Astrocyte (in vitro differentiated cells and primary cell): ENCODE measurements around the gene RXFP2. TPM values are rescaled to one million over a fixed set of nuclear protein-coding genes. Genes with fewer than 3 reads are reported as not detected.

Source experiments
- DNase-seq: peaks from one replicate; pipeline ENCODE4 v3.0.0-alpha.2; 2010; ENCODE audit warnings: low read depth
- FAIRE-seq: peaks from 2 replicates; lab custom pipeline; 2011; peaks lifted over from hg19 to GRCh38; lab: Jason Lieb, UNC
- H2AFZ ChIP-seq: 2 replicates; pipeline ENCODE4 v1.6.0; 2012; ENCODE audit warnings: low read depth, low read length, inconsistent platforms
- H3K27ac ChIP-seq: 2 replicates; pipeline ENCODE4 v1.5.1; 2011; ENCODE audit warnings: low read depth, low read length, inconsistent platforms
- H3K27me3 ChIP-seq: 2 replicates; pipeline ENCODE4 v1.6.0; 2011; ENCODE audit warnings: low read length, inconsistent platforms; ENCODE audit not compliant: insufficient read depth
- H3K36me3 ChIP-seq: 2 replicates; pipeline ENCODE4 v1.5.1; 2011; ENCODE audit warnings: low read length, inconsistent platforms; ENCODE audit not compliant: insufficient read depth
- H3K4me1 ChIP-seq: 2 replicates; pipeline ENCODE4 v1.5.1; 2011; ENCODE audit warnings: low read length, inconsistent platforms; ENCODE audit not compliant: insufficient read depth
- H3K4me2 ChIP-seq: 2 replicates; pipeline ENCODE4 v1.6.0; 2012; ENCODE audit warnings: low read length, inconsistent platforms
- H3K4me3 ChIP-seq: 2 replicates; pipeline ENCODE4 v1.5.1; 2011; ENCODE audit warnings: low read depth, mild to moderate bottlenecking, low read length, inconsistent platforms; ENCODE audit not compliant: insufficient read depth
- H3K79me2 ChIP-seq: 2 replicates; pipeline ENCODE4 v1.6.0; 2012; ENCODE audit warnings: mild to moderate bottlenecking, low read length, inconsistent platforms; ENCODE audit not compliant: insufficient read depth
- H3K9ac ChIP-seq: 2 replicates; pipeline ENCODE4 v1.6.0; 2012; ENCODE audit warnings: mild to moderate bottlenecking, low read length, inconsistent platforms
- H3K9me3 ChIP-seq: 2 replicates; pipeline ENCODE4 v1.5.1; 2012; ENCODE audit warnings: low read depth, mild to moderate bottlenecking, low read length, inconsistent platforms; ENCODE audit not compliant: insufficient read depth
- H4K20me1 ChIP-seq: 2 replicates; pipeline ENCODE4 v1.6.0; 2012; ENCODE audit warnings: low read length, inconsistent platforms; ENCODE audit not compliant: insufficient read depth
- H3K27ac Mint-ChIP-seq: one replicate; pipeline ENCODE4 v1.8.0; 2021; ENCODE audit warnings: mild to moderate bottlenecking, mixed read lengths; ENCODE audit not compliant: unreplicated experiment
- H3K27me3 Mint-ChIP-seq: one replicate; pipeline ENCODE4 v1.8.0; 2021; ENCODE audit warnings: low read depth, mixed read lengths; ENCODE audit not compliant: unreplicated experiment
- H3K36me3 Mint-ChIP-seq: one replicate; pipeline ENCODE4 v1.8.0; 2021; ENCODE audit warnings: low read depth, mixed read lengths; ENCODE audit not compliant: unreplicated experiment
- H3K4me1 Mint-ChIP-seq: one replicate; pipeline ENCODE4 v1.8.0; 2021; ENCODE audit warnings: low read depth, mixed read lengths; ENCODE audit not compliant: unreplicated experiment
- H3K4me3 Mint-ChIP-seq: one replicate; pipeline ENCODE4 v1.8.0; 2021; ENCODE audit warnings: mild to moderate bottlenecking, moderate library complexity, mixed read lengths; ENCODE audit not compliant: unreplicated experiment
- H3K9me3 Mint-ChIP-seq: one replicate; pipeline ENCODE4 v1.8.0; 2021; ENCODE audit warnings: mild to moderate bottlenecking, mixed read lengths; ENCODE audit not compliant: unreplicated experiment
- CTCF ChIP-seq: IDR thresholded peaks from 2 replicates; pipeline ENCODE4 v1.5.1; 2011; ENCODE audit warnings: low read depth, mild to moderate bottlenecking, inconsistent platforms, low read length, moderate library complexity; ENCODE audit not compliant: insufficient read depth
- EZH2 ChIP-seq: IDR thresholded peaks from 2 replicates; pipeline ENCODE4 v1.6.1; 2012; ENCODE audit warnings: mild to moderate bottlenecking, low read length, inconsistent platforms; ENCODE audit not compliant: insufficient read depth
- total RNA-seq: library from RNA; stranded (reverse); gene quantifications from 2 replicates; pipeline ENCODE4 v1.2.1, GENCODE V29; 2021

Gene RXFP2
- total RNA-seq, 1 donor from 2014 or later = not detected

DNA sequence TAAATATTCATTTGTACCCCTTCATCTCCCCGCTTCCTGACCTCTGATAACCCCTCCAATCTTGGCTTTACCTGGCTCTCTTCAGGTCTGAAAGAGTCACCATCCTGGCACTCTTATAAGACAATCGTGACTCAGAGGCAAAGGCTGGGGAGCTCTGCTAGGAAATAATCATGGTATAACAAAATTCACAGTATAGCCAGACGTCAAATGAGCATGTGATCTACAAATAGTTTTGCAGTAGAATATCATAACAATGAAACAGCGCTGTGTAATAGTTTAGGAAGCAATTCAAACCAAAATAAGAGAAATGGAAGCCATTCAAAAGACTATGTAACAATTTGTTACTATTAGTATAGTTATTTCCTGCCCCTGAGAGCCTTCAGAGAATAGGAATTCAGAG is 34.2 kb downstream of the RXFP2 start:
- DNase-seq = peak; percentile 84
- Mint-ChIP-seq H3K27ac (peak overlapping the region; percentile 43), H3K9me3 (no peaks in the 10 kb centered on the region), H3K27me3 (peaks cover 4% of the 10 kb centered on the region), H3K4me3 (no peak overlapping the region), H3K36me3 (no peaks in the 10 kb centered on the region), H3K4me1 (peaks cover 5% of the 10 kb centered on the region)
- H4K20me1 ChIP-seq = no peaks in the 10 kb centered on the region
- H3K27ac ChIP-seq = peak overlapping the region; percentile 54
- no peak for TF ChIP-seq EZH2
- no peak for TF ChIP-seq CTCF
- H3K4me1 ChIP-seq = peaks cover 12% of the 10 kb centered on the region
- no peaks in the 10 kb centered on the region for H3K9me3 ChIP-seq
- FAIRE-seq = peak; percentile 52
- H3K36me3 ChIP-seq = no peaks in the 10 kb centered on the region
- no peaks in the 10 kb centered on the region for H3K27me3 ChIP-seq
- H2AFZ ChIP-seq = no peak overlapping the region
- no peak overlapping the region for H3K4me3 ChIP-seq
- peak overlapping the region; percentile 3 for H3K9ac ChIP-seq
- H3K4me2 ChIP-seq = peak overlapping the region; percentile 62
- no peaks in the 10 kb centered on the region for H3K79me2 ChIP-seq

- no peak overlapping the region for H3K27ac Mint-ChIP-seq
- Histone ChIP-seq H3K9me3 (no peaks in the 10 kb centered on the region), H3K4me3 (no peak overlapping the region), H2AFZ (no peak overlapping the region), H3K9ac (peak overlapping the region; percentile 3), H3K27me3 (no peaks in the 10 kb centered on the region), H3K27ac (peak overlapping the region; percentile 54), H3K4me2 (peak overlapping the region; percentile 62), H3K79me2 (no peaks in the 10 kb centered on the region), H3K36me3 (no peaks in the 10 kb centered on the region), H4K20me1 (no peaks in the 10 kb centered on the region), H3K4me1 (peaks cover 9% of the 10 kb centered on the region)
- FAIRE-seq (no peak), DNase-seq (no peak)
- peaks cover 5% of the 10 kb centered on the region for H3K4me1 Mint-ChIP-seq
- peaks cover 4% of the 10 kb centered on the region for H3K27me3 Mint-ChIP-seq
- no peaks in the 10 kb centered on the region for H3K36me3 Mint-ChIP-seq
- TF ChIP-seq CTCF (no peak), EZH2 (no peak)
- H3K9me3 Mint-ChIP-seq = no peaks in the 10 kb centered on the region
- H3K4me3 Mint-ChIP-seq = no peak overlapping the region
These were observed 34.9 kb downstream of the RXFP2 start for GRCh38 chr13:31774186-31774750.

GRCh38 chr13:31775148-31775547 is 35.8 kb downstream of the RXFP2 start:
- no peaks in the 10 kb centered on the region for H3K36me3 ChIP-seq
- peaks cover 5% of the 10 kb centered on the region for H3K4me1 Mint-ChIP-seq
- H3K27ac ChIP-seq = no peak overlapping the region
- H3K36me3 Mint-ChIP-seq = no peaks in the 10 kb centered on the region
- H3K9ac ChIP-seq = no peak overlapping the region
- no peaks in the 10 kb centered on the region for H3K9me3 ChIP-seq
- H3K4me2 ChIP-seq = no peak overlapping the region
- TF ChIP-seq EZH2 = no peak
- no peak for TF ChIP-seq CTCF
- peaks cover 9% of the 10 kb centered on the region for H3K4me1 ChIP-seq
- FAIRE-seq (no peak), DNase-seq (peak; percentile 78)
- H3K27ac Mint-ChIP-seq = no peak overlapping the region
- H3K27me3 Mint-ChIP-seq = peaks cover 4% of the 10 kb centered on the region
- H3K4me3 ChIP-seq = no peak overlapping the region
- H4K20me1 ChIP-seq = no peaks in the 10 kb centered on the region
- no peaks in the 10 kb centered on the region for H3K9me3 Mint-ChIP-seq
- H3K4me3 Mint-ChIP-seq = no peak overlapping the region
- H2AFZ ChIP-seq = no peak overlapping the region
- H3K79me2 ChIP-seq = no peaks in the 10 kb centered on the region
- H3K27me3 ChIP-seq = no peaks in the 10 kb centered on the region
